B cell (primary cell): ENCODE measurements around the gene TMEM50B. TPM values are rescaled to one million over a fixed set of nuclear protein-coding genes. Genes with fewer than 3 reads are reported as not detected.
A peak's percentile ranks its signal among the peaks of the same experiment; 100 is the strongest.

Experiments used
- ATAC-seq: fragments of 200-7000 bp; cut with Tn5 transposase; one replicate; pipeline ENCODE4 v1.10.0; 2021; ENCODE audit warnings: low read depth, mild to moderate bottlenecking, moderate number of reproducible peaks, moderate library complexity
- CTCF ChIA-PET: fragments of 350-600 bp; sonication (Branson Sonifier 250); formaldehyde crosslinking; loops from one replicate; lab custom pipeline; 2021; ENCODE audit warnings: antibody characterized with exemption, inconsistent platforms; lab: Charles Lee
- POLR2A ChIA-PET: fragments of 350-600 bp; sonication (Branson Sonifier 250); formaldehyde crosslinking; loops from one replicate; lab custom pipeline; 2021; ENCODE audit warnings: antibody characterized with exemption; lab: Charles Lee
- DNase-seq: peaks from one replicate; pipeline ENCODE4 v3.0.0; 2013
- H2AFZ ChIP-seq: 2 replicates; pipeline ENCODE4 v1.6.1; 2012; ENCODE audit warnings: mild to moderate bottlenecking, low read depth, low read length; ENCODE audit not compliant: insufficient read depth, poor library complexity, severe bottlenecking
- H3K27ac ChIP-seq, 2 donors: 1 replicate in 1 of 2; 2 replicates in 1 of 2; pipeline ENCODE4 v1.5.1; 2012 to 2013; ENCODE audit warnings: low read length in 2 of 2, mild to moderate bottlenecking in 2 of 2, moderate library complexity in 1 of 2
- H3K27me3 ChIP-seq, 4 experiments: fragments of 200-600 bp in 1 of 4; sonication (generic) in 1 of 4; replicated peaks in 1 of 4; 1 replicate in 2 of 4; 2 replicates in 2 of 4; pipeline versions ENCODE4 v1.6.1 to v1.7.0; 2013 to 2016; ENCODE audit warnings: low read length in 3 of 4, mild to moderate bottlenecking in 2 of 4, mixed read lengths in 1 of 4, moderate library complexity in 1 of 4; ENCODE audit not compliant: insufficient read depth in 4 of 4, control insufficient read depth in 3 of 4; ENCODE audit errors: control extremely low read depth in 1 of 4
- H3K36me3 ChIP-seq, 2 experiments: replicated peaks in 1 of 2; 1 replicate in 1 of 2; 2 replicates in 1 of 2; pipeline versions ENCODE4 v1.6.1 to v1.7.1; 2013; ENCODE audit warnings: low read length in 1 of 2; ENCODE audit not compliant: insufficient read depth in 2 of 2, control insufficient read depth in 1 of 2; ENCODE audit errors: control extremely low read depth in 1 of 2, extremely low read depth in 1 of 2
- H3K4me1 ChIP-seq, 2 donors: fragments of 200-600 bp in 1 of 2; sonication (generic) in 1 of 2; 1 replicate in 1 of 2; 2 replicates in 1 of 2; pipeline versions ENCODE4 v1.5.1 to v1.6.1; 2013 to 2017; ENCODE audit warnings: low read length in 2 of 2; ENCODE audit not compliant: control insufficient read depth in 2 of 2, insufficient read depth in 2 of 2
- H3K4me2 ChIP-seq: replicated peaks from 2 replicates; pipeline ENCODE3; 2012; ENCODE audit warnings: mild to moderate bottlenecking, low read depth, low read length; ENCODE audit not compliant: poor library complexity, severe bottlenecking
- H3K4me3 ChIP-seq, 5 experiments: fragments of 200-600 bp in 1 of 5; sonication (generic) in 1 of 5; 1 replicate in 3 of 5; 2 replicates in 2 of 5; pipeline versions ENCODE4 v1.5.1 to v1.7.0; 2011 to 2016; ENCODE audit warnings: low read length in 4 of 5, mild to moderate bottlenecking in 4 of 5, low read depth in 2 of 5, control low read depth in 1 of 5, moderate library complexity in 1 of 5; ENCODE audit not compliant: insufficient read depth in 1 of 5; ENCODE audit errors: control extremely low read depth in 1 of 5, extremely low read depth in 1 of 5
- H3K79me2 ChIP-seq: fragments of 200-600 bp; sonication (generic); one replicate; pipeline ENCODE4 v1.6.0; 2016; ENCODE audit warnings: low read length; ENCODE audit not compliant: control insufficient read depth, insufficient read depth
- H3K9ac ChIP-seq: fragments of 200-600 bp; sonication (generic); 2 replicates; pipeline ENCODE4 v1.6.1; 2017; ENCODE audit warnings: mild to moderate bottlenecking, low read length, moderate library complexity
- H3K9me3 ChIP-seq, 3 donors: one replicate each; pipeline versions ENCODE4 v1.6.1 to v1.7.1; 2013; ENCODE audit warnings: low read length in 2 of 3; ENCODE audit not compliant: control insufficient read depth in 2 of 3, insufficient read depth in 1 of 3; ENCODE audit errors: control extremely low read depth in 1 of 3
- H4K20me1 ChIP-seq: 2 replicates; pipeline ENCODE4 v1.6.0; 2012; ENCODE audit warnings: mild to moderate bottlenecking, low read length; ENCODE audit not compliant: insufficient read depth, control insufficient read depth, poor library complexity, severe bottlenecking
- H3K27ac Mint-ChIP-seq: one replicate; pipeline ENCODE4 v1.8.0; 2021; ENCODE audit warnings: mixed read lengths
- H3K27me3 Mint-ChIP-seq: one replicate; pipeline ENCODE4 v1.8.0; 2021; ENCODE audit warnings: mixed read lengths
- H3K4me1 Mint-ChIP-seq: one replicate; pipeline ENCODE4 v1.8.0; 2021; ENCODE audit warnings: mixed read lengths
- H3K4me3 Mint-ChIP-seq: one replicate; pipeline ENCODE4 v1.8.0; 2021; ENCODE audit warnings: mixed read lengths
- H3K9me3 Mint-ChIP-seq: one replicate; pipeline ENCODE4 v1.8.0; 2022; ENCODE audit warnings: mixed read lengths; ENCODE audit not compliant: insufficient read depth
- EZH2 ChIP-seq: IDR thresholded peaks from 2 replicates; pipeline ENCODE4 v1.6.1; 2012; ENCODE audit warnings: borderline replicate concordance, low read depth, mild to moderate bottlenecking, moderate library complexity, low read length; ENCODE audit not compliant: insufficient read depth, poor library complexity, severe bottlenecking
- WGBS: methylation state at CpG from one replicate; pipeline ENCODE4 v1.1.5; 2013; ENCODE audit warnings: missing lambda C conversion rate; ENCODE audit not compliant: insufficient coverage; 5-methylcytosine and 5-hydroxymethylcytosine counted together
- intact Hi-C: fragments of 100-400 bp; cut with micrococcal nuclease; formaldehyde crosslinking; loops from one replicate; pipeline ENCODE4 v1.10.0; 2022
- polyA plus RNA-seq: library from polyadenylated mRNA; depleted of rRNA; stranded (reverse); fragments of >200 nt; gene quantifications from 2 replicates; pipeline ENCODE4 v1.2.3, GENCODE V29; 2012
- total RNA-seq, 2 donors: library from RNA; stranded (reverse); fragments of 120-200 nt in 1 of 2; gene quantifications; 1 replicate in 1 of 2; 2 replicates in 1 of 2; pipeline versions ENCODE4 v1.2.3 to v1.2.4, GENCODE V29; 2013 to 2022
- TF ChIP-seq, protein P1 (sequence below): fragments of 200-600 bp; IDR thresholded peaks from one replicate; pipeline ENCODE4 v1.8.0; 2022; ENCODE audit warnings: antibody characterized with exemption, mild to moderate bottlenecking

TMEM50B gene
- total and polyA plus RNA-seq, 2 donors (not counting 1 experiment from before 2014, with no cell fraction given) = 52.6 to 79.5 TPM

GRCh38 chr21:33492571-33492970 lies 12.8 kb upstream of the TMEM50B start:
- ATAC-seq (no peak), DNase-seq (no peak)
- no peaks in the 10 kb centered on the region for H3K9me3 ChIP-seq
- H3K9me3 Mint-ChIP-seq = no peaks in the 10 kb centered on the region
- H4K20me1 ChIP-seq = no peaks in the 10 kb centered on the region
- no peak for TF ChIP-seq EZH2
- TF ChIP-seq, protein P1, sequence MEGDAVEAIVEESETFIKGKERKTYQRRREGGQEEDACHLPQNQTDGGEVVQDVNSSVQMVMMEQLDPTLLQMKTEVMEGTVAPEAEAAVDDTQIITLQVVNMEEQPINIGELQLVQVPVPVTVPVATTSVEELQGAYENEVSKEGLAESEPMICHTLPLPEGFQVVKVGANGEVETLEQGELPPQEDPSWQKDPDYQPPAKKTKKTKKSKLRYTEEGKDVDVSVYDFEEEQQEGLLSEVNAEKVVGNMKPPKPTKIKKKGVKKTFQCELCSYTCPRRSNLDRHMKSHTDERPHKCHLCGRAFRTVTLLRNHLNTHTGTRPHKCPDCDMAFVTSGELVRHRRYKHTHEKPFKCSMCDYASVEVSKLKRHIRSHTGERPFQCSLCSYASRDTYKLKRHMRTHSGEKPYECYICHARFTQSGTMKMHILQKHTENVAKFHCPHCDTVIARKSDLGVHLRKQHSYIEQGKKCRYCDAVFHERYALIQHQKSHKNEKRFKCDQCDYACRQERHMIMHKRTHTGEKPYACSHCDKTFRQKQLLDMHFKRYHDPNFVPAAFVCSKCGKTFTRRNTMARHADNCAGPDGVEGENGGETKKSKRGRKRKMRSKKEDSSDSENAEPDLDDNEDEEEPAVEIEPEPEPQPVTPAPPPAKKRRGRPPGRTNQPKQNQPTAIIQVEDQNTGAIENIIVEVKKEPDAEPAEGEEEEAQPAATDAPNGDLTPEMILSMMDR = no peak
- H3K4me1 Mint-ChIP-seq = peaks cover 10% of the 10 kb centered on the region
- no peak overlapping the region for H3K27ac Mint-ChIP-seq
- no peak overlapping the region for H3K4me2 ChIP-seq
- no peaks in the 10 kb centered on the region for H3K79me2 ChIP-seq
- intact Hi-C loops = loop anchor here (5.0 kb wide), 1 partner anchor 765 kb away; the partner anchor contains the start of gene SYNJ1
- H3K36me3 ChIP-seq = no peaks in the 10 kb centered on the region
- no peaks in the 10 kb centered on the region for H3K27me3 Mint-ChIP-seq
- no peak overlapping the region for H3K9ac ChIP-seq
- CTCF ChIA-PET = interaction anchor here (0.5 to 0.7 kb wide), 2 partner anchors 12 to 16 kb away, joined by 3 to 4 read pairs; partner anchors contain the start of gene TMEM50B
- H3K4me1 ChIP-seq = peaks cover 0 to 9% of the 10 kb centered on the region in 2 donors
- POLR2A ChIA-PET = no interaction called here
- H2AFZ ChIP-seq = no peak overlapping the region
- no peak overlapping the region for H3K27ac ChIP-seq
- WGBS = no CpG with 5 or more reads among the region's 2 CpGs
- no peak overlapping the region for H3K4me3 Mint-ChIP-seq
- H3K27me3 ChIP-seq = no peaks in the 10 kb centered on the region
- H3K4me3 ChIP-seq = no peak overlapping the region

GRCh38 chr21:33491373-33492102 lies 11.8 kb upstream of the TMEM50B start, which contains the start of gene DNAJC28:
DNAJC28 (minus strand) TSS chr21:33491716; CDS start chr21:33489393, 2,323 bp downstream.
- Mint-ChIP-seq H3K9me3 (no peaks in the 10 kb centered on the region), H3K4me1 (peaks cover 10% of the 10 kb centered on the region), H3K27ac (peak within 1 kb of the TSS; percentile 87), H3K27me3 (no peaks in the 10 kb centered on the region), H3K4me3 (peak within 1 kb of the TSS; percentile 87)
- H3K4me3 ChIP-seq = peak within 1 kb of the TSS; percentile 65 to 87 (median 80)
- peak within 1 kb of the TSS; percentile 29 to 62 for H3K27ac ChIP-seq
- ChIA-PET POLR2A (interaction anchor here (0.5 to 3.6 kb wide), 6 partner anchors 12 to 261 kb away, joined by 3 to 44 read pairs (median 4); partner anchors contain the start of genes GART, SON and TMEM50B), CTCF (interaction anchor here (0.6 to 1.9 kb wide), 5 partner anchors 11 to 433 kb away, joined by 3 to 18 read pairs (median 5); partner anchors contain the start of gene TMEM50B)
- under 1% methylated on average over 50 of the region's 52 CpGs for WGBS
- H2AFZ ChIP-seq = peak within 1 kb of the TSS; percentile 91
- H3K9me3 ChIP-seq = no peaks in the 10 kb centered on the region
- peaks cover 0 to 9% of the 10 kb centered on the region in 2 donors for H3K4me1 ChIP-seq
- H3K4me2 ChIP-seq = peak within 1 kb of the TSS; percentile 83
- peak; percentile 98 for DNase-seq
- peak within 1 kb of the TSS; percentile 79 for H3K9ac ChIP-seq
- no peaks in the 10 kb centered on the region for H3K27me3 ChIP-seq
- ATAC-seq = peak; percentile 97
- H3K79me2 ChIP-seq = no peaks in the 10 kb centered on the region
- H4K20me1 ChIP-seq = no peaks in the 10 kb centered on the region
- TF ChIP-seq EZH2 = no peak
- TF ChIP-seq, protein P1 = no peak
- intact Hi-C loops = loop anchor here (1.0 to 5.0 kb wide), 6 partner anchors 11 to 764 kb away; partner anchors contain the start of genes ATP5PO, DONSON, GART and SYNJ1
- no peaks in the 10 kb centered on the region for H3K36me3 ChIP-seq
